GM12875 (cell line): ENCODE data around the gene CDC42BPB.

Experiments used
- H3K4me3 ChIP-seq: one replicate; pipeline ENCODE4 v1.5.1; 2011; ENCODE audit warnings: low read depth, low read length, control low read depth
- TF ChIP-seq, protein P1 (sequence below): IDR thresholded peaks from 2 replicates; pipeline ENCODE4 v1.5.1; 2011; ENCODE audit warnings: low read depth, mild to moderate bottlenecking, control low read depth, inconsistent platforms, low read length, moderate library complexity, borderline replicate concordance; ENCODE audit not compliant: insufficient read depth

Gene CDC42BPB

DNA sequence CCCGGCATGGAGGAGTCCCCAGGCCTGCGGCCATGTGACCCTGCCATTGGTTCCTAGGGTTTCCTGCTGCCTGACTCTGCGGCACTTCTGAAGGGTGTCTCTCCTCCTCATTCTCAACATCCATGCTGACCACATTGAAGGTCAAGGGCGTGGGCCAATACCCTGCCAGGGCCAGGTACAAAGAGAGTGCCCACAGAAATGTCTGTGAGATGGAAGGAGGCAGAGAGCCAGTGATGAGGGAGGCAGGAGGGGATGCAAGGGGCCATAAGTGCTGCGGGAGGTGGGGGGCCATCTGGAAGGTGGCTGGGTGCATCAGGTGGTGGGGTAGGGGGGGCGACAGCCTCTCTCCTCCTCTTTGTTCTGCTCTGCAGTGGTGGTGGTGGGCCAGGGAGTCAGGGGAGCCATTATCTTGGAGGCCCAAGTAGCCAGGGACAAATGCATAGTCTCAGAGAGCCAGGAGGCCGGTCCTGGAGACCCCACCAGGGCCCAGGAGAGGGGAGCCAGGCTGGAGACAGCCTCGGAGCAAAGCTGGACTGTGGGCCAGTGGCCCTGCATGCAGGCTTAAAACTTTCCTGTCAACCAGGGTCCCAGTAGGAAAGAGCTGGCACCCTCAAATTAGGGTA, 13.0 kb upstream of the CDC42BPB start:
- TF ChIP-seq, protein P1, sequence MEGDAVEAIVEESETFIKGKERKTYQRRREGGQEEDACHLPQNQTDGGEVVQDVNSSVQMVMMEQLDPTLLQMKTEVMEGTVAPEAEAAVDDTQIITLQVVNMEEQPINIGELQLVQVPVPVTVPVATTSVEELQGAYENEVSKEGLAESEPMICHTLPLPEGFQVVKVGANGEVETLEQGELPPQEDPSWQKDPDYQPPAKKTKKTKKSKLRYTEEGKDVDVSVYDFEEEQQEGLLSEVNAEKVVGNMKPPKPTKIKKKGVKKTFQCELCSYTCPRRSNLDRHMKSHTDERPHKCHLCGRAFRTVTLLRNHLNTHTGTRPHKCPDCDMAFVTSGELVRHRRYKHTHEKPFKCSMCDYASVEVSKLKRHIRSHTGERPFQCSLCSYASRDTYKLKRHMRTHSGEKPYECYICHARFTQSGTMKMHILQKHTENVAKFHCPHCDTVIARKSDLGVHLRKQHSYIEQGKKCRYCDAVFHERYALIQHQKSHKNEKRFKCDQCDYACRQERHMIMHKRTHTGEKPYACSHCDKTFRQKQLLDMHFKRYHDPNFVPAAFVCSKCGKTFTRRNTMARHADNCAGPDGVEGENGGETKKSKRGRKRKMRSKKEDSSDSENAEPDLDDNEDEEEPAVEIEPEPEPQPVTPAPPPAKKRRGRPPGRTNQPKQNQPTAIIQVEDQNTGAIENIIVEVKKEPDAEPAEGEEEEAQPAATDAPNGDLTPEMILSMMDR = no peak
- H3K4me3 ChIP-seq = no peak overlapping the region

DNA sequence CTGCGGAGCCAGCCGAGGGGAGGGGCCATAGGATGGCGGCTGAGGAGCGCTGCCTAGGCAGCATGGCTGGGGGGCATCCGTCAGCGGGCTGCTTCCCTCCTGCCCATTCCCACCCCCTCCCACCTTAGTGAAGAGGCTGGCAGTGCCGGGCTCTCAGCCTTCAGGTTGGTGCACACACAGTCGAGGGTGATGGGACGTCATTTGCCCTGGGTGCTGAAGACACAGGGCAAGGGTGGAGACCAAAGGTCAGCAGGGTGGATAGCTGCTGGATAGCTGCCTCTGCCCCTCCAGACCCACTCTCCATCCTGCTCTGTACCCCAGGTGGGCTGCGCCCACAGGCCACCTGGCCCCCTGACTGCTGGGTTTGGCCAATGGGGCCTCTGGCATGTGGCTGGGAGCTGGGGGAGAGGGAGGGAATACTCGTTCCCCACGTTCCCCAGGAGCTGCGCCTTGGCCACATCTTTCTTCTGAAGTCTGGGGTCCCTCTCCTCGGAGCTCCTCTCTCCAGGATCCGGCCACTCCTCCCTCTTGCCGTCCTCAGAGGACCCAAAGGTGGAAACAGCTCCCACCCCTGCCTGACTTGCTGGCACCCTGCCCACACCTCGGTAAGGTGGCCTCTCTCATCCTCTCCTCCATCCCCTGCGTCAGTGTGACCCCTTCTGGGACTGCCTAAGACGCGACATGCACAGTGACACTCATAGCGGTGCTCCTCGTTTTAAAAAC, 11.2 kb upstream of the CDC42BPB start:
- H3K4me3 ChIP-seq = no peak overlapping the region
- TF ChIP-seq, protein P1 = no peak

DNA sequence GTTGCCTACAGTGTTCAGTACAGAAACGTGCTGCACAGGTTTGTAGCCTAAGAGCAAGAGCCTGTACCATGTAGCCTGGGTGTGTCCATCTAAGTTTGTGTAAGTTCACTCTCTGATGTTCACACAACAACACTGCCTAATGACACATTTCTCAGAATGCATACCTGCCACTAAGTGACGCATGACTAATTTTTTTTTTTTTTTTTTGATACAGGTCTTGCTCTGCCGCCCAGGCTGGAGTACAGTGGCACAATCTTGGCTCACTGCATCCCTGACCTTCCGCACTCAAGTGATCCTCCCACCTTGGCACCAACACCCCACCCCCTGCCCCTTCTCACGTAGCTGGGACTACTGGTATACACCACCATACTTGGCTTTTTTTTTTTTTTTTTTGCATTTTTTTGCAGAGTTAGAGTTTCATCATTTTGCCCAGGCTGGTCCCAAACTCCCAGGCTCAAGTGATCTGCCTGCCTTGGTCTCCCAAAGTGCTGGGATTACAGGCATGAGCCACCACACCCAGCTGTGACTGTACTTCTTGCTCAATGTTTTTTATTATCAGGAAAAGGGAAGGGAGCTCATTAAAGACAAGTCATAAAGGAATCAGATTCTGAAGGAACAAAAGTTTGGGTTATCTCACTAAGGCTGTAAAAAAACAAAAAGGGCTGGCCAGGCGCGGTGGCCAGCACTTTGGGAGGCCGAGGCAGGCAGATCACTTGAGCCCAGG, 10.0 kb upstream of the CDC42BPB start:
- no peak overlapping the region for H3K4me3 ChIP-seq
- TF ChIP-seq, protein P1 = no peak

DNA sequence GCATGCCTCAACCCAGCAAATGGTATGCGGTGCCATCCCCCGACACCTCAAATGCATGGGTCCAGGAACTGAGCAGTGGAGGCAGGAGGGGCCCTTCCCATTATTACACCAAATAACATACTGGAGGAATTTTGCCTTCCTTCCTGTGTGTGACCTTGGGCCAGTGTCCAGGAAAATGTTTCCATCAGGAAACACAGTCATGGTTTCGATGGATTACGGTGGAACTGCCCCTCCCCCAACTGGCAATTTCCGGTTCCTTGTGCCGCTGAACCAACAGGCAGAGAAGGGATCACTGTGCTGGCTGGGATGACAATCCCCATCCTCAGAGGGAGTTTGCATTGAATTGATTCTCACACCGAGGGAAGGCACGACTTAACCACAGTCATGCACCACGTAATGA, 9.1 kb upstream of the CDC42BPB start:
- no peak overlapping the region for H3K4me3 ChIP-seq
- TF ChIP-seq, protein P1 = no peak

DNA sequence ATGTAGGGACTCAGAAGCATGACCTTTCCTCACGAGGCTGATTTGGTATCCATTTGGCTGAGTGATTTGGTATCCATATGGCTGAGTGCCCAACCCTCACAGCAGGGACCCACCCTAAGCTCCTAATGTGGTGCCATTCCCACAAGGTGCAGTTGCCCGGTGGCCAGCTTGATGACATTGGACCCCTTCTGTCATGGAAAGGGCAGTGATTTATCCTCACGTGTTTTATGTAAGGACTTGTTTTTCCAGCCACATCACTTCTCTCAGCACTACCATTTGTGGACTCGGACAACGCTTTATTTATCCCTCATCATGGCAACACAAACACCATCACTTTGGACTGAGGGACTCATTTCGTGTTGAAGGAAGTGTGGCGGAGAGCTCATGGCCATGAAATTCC, 8.5 kb upstream of the CDC42BPB start:
- no peak overlapping the region for H3K4me3 ChIP-seq

DNA sequence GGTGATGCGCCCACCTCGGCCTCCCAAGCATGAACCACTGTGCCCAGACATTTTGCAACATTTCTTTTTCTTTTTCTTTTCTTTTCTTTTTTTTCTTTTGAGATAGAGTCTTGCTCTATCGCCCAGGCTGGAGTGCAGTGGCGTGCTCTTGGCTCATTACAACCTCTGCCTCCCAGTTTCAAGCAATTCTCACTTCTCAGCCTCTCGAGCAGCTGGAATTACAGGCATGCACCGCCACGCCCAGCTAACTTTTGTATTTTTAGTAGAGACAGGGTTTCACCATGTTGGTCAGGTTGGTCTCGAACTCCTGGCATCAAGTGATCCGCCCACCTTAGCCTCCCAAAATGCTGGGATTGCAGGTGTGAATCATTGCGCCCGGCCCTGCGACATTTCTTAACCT, 7.6 kb upstream of the CDC42BPB start:
- TF ChIP-seq, protein P1 = no peak
- H3K4me3 ChIP-seq = no peak overlapping the region

More for the DNA sequence above, 8.5 kb upstream of the CDC42BPB start:
- TF ChIP-seq, protein P1 = no peak
